ENCODE data around the gene HLA-DMB. TPM values are rescaled to one million over a fixed set of nuclear protein-coding genes. Genes with fewer than 3 reads are reported as not detected.
A peak's percentile ranks its signal among the peaks of the same experiment; 100 is the strongest.

The HLA-DMB gene
- total and polyA plus RNA-seq, 10 of the 15 experiments (the other 5 are each of a cell fraction or from before 2014, with no cell fraction given), result 114 to 173 (median 150) TPM

- TF ChIP-seq ATF3 (IDR thresholded peaks at IDR 0.05; ENCODE audit: borderline replicate concordance, extremely low read depth, low read depth, low read length) (no peak), MTA2 (IDR thresholded peaks at IDR 0.05; ENCODE audit: low read depth) (peak; percentile 43), IRF3 (IDR thresholded peaks at IDR 0.05) (peak; percentile 52; the same call in 1 of the 2 replicates), ZSCAN29 (IDR thresholded peaks at IDR 0.05) (no peak), PML (IDR thresholded peaks at IDR 0.05; ENCODE audit: low read length) (peak; percentile 99), DPF2 (IDR thresholded peaks at IDR 0.05) (peak; percentile 55; the same call in 1 of the 2 replicates), BHLHE40 (IDR thresholded peaks at IDR 0.05; ENCODE audit: borderline replicate concordance in 1 of 2, low read depth in 2 of 2, low read length in 1 of 2) (peak; percentile 57 to 75; a peak in 3 of 4 replicates), WRNIP1 (IDR thresholded peaks at IDR 0.05; ENCODE audit: borderline replicate concordance, low read depth, low read length) (peak; percentile 97), RAD51 (IDR thresholded peaks at IDR 0.05) (no peak), RELB (IDR thresholded peaks at IDR 0.05; ENCODE audit: low read depth) (peak; percentile 71; the same call in 1 of the 2 replicates), ZBTB11 (CRISPR knock-in tag; IDR thresholded peaks at IDR 0.05) (no peak), POLR2A (IDR thresholded peaks at IDR 0.05; ENCODE audit: low read depth, low read length) (peak; percentile 98), SMAD1 (IDR thresholded peaks at IDR 0.05; ENCODE audit: low read depth, partially characterized antibody) (peak; percentile 84), IKZF1 (conservative IDR thresholded peaks at IDR 0.05) (peak; percentile 99), POLR2AphosphoS2 (IDR thresholded peaks at IDR 0.05; ENCODE audit: low read depth, low read length) (peak; percentile 72), SMC3 (IDR thresholded peaks at IDR 0.05; ENCODE audit: borderline replicate concordance, low read length) (peak; percentile 41; the same call in 1 of the 2 replicates), MAX (IDR thresholded peaks at IDR 0.05; ENCODE audit: low read depth, low read length) (no peak; the same call in 1 of the 2 replicates), CEBPB (IDR thresholded peaks at IDR 0.05; ENCODE audit: borderline replicate concordance in 1 of 2, low read depth in 2 of 2, low read length in 2 of 2) (peak in 1 of 2 experiments; percentile 94; a peak in 1 of 4 replicates), MTA3 (IDR thresholded peaks at IDR 0.05; ENCODE audit: borderline replicate concordance, low read length) (peak; percentile 70; the same call in 1 of the 2 replicates), YY1 (IDR thresholded peaks at IDR 0.05; ENCODE audit: low read depth, low read length) (peak; percentile 48), SMAD5 (IDR thresholded peaks at IDR 0.05; ENCODE audit: low read depth) (peak; percentile 97), GABPA (IDR thresholded peaks at IDR 0.05; ENCODE audit: low read depth) (no peak), STAT1 (conservative IDR thresholded peaks at IDR 0.05) (0 out of 2 replicates have a peak, but pooled peaks have one; percentile 60)
These were observed 12.2 kb upstream of the HLA-DMB start, which contains the start of gene HLA-DMA (continued) for GRCh38 chr6:32952817-32953739.

All from GM12878 (cell line).